ENCODE measurements around the gene ITM2B. TPM values are rescaled to one million over a fixed set of nuclear protein-coding genes. Genes with fewer than 3 reads are reported as not detected.

Gene ITM2B
- total RNA-seq, 1 experiment from 2014 or later = 224 TPM

GRCh38 chr13:48189171-48189570 is 43.8 kb upstream of the ITM2B start:
- Histone ChIP-seq H3K4me1 (no peaks in the 10 kb centered on the region), H3K36me3 (ENCODE audit: control insufficient read depth, insufficient read depth, low read length) (no peaks in the 10 kb centered on the region), H3K9me3 (no peaks in the 10 kb centered on the region), H3K27me3 (replicated peaks; ENCODE audit: control insufficient read depth, insufficient read depth, low read length) (no peaks in the 10 kb centered on the region; the same call in 1 of the 2 replicates), H3K4me3 (ENCODE audit: low read depth, low read length) (no peak overlapping the region)
- Mint-ChIP-seq H3K9me3 (ENCODE audit: unreplicated experiment) (no peaks in the 10 kb centered on the region), H3K36me3 (ENCODE audit: insufficient read depth, unreplicated experiment) (no peaks in the 10 kb centered on the region), H3K27ac (ENCODE audit: unreplicated experiment) (no peak overlapping the region), H3K4me3 (ENCODE audit: unreplicated experiment) (no peak overlapping the region), H3K4me1 (ENCODE audit: low read depth, unreplicated experiment) (no peaks in the 10 kb centered on the region), H3K27me3 (ENCODE audit: insufficient read depth, unreplicated experiment) (peaks cover 16% of the 10 kb centered on the region)
- no TSS peak for BruUV-seq (replicated peaks)
- no peak for DNase-seq
- ChIA-PET CTCF (no interaction called here), POLR2A (no interaction called here)
- intact Hi-C loops (cut with micrococcal nuclease; ENCODE audit: unreplicated experiment) = no loop called here
- TF ChIP-seq, protein P1, sequence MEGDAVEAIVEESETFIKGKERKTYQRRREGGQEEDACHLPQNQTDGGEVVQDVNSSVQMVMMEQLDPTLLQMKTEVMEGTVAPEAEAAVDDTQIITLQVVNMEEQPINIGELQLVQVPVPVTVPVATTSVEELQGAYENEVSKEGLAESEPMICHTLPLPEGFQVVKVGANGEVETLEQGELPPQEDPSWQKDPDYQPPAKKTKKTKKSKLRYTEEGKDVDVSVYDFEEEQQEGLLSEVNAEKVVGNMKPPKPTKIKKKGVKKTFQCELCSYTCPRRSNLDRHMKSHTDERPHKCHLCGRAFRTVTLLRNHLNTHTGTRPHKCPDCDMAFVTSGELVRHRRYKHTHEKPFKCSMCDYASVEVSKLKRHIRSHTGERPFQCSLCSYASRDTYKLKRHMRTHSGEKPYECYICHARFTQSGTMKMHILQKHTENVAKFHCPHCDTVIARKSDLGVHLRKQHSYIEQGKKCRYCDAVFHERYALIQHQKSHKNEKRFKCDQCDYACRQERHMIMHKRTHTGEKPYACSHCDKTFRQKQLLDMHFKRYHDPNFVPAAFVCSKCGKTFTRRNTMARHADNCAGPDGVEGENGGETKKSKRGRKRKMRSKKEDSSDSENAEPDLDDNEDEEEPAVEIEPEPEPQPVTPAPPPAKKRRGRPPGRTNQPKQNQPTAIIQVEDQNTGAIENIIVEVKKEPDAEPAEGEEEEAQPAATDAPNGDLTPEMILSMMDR (IDR thresholded peaks at IDR 0.05; ENCODE audit: insufficient read depth in 1 of 2, low read depth in 1 of 2, low read length in 1 of 2, severe bottlenecking in 1 of 2, unreplicated experiment in 1 of 2) = no peak

DNA sequence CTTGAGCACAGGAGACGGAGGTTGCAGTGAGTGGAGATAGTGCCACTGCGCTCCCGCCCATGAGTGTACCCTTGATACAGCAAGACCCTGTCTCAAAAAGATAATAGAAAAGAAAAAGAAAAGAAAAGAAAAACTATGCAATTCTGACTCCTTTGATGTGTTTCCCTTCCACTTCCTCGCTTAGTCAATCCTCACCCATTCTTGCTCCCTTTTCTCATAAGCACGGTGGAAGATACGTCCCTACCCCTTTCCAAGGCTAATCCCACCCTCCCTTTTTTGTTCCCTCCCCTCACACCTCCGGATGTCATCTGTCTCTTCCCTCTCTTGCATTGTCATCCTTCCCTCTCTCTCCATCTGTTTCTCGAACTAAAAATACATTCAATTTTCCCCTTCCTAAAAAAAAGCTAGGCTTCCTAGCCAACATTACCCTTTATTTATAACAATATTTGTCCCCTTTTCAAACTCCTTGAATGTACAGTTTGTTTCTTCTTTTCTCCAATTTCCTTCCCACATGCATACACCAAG is 40.5 kb upstream of the ITM2B start:
- Mint-ChIP-seq H3K27me3 (ENCODE audit: insufficient read depth, unreplicated experiment) (peaks cover 13% of the 10 kb centered on the region), H3K36me3 (ENCODE audit: insufficient read depth, unreplicated experiment) (no peaks in the 10 kb centered on the region), H3K4me1 (ENCODE audit: low read depth, unreplicated experiment) (no peaks in the 10 kb centered on the region), H3K9me3 (ENCODE audit: unreplicated experiment) (no peaks in the 10 kb centered on the region), H3K4me3 (ENCODE audit: unreplicated experiment) (no peak overlapping the region), H3K27ac (ENCODE audit: unreplicated experiment) (no peak overlapping the region)
- Histone ChIP-seq H3K4me1 (no peaks in the 10 kb centered on the region), H3K27me3 (replicated peaks; ENCODE audit: control insufficient read depth, insufficient read depth, low read length) (no peaks in the 10 kb centered on the region), H3K9me3 (no peaks in the 10 kb centered on the region), H3K4me3 (ENCODE audit: low read depth, low read length) (no peak overlapping the region), H3K36me3 (ENCODE audit: control insufficient read depth, insufficient read depth, low read length) (no peaks in the 10 kb centered on the region)
- POLR2A ChIA-PET = interaction anchor here (0.7 kb wide), 1 partner anchor 110 kb away, joined by 6 read pairs; no protein-coding TSS in a partner anchor
- DNase-seq = no peak
- BruUV-seq (replicated peaks) = no TSS peak
- intact Hi-C loops (cut with micrococcal nuclease; ENCODE audit: unreplicated experiment) = no loop called here
- TF ChIP-seq, protein P1 (IDR thresholded peaks at IDR 0.05; ENCODE audit: insufficient read depth in 1 of 2, low read depth in 1 of 2, low read length in 1 of 2, severe bottlenecking in 1 of 2, unreplicated experiment in 1 of 2) = no peak
- CTCF ChIA-PET = no interaction called here

DNA sequence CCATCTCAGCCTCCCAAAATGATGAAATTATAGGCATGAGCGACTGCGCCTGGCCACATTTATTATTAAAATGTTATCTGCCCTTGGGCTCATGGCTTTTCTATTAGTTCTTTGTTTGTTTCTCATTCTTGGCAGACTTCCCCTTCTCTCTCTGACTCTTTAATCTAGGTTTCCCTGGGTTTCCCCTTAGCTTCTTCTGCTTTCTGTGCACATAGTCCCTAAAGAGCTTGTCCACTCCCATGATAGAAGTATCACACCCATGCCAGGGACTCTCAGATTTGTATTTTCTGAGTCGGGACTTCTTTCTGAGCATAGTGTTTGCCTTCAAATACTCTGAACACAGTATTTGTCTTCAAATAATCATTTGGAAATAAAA is 38.6 kb upstream of the ITM2B start:
- BruUV-seq (replicated peaks) = no TSS peak
- no peak overlapping the region for H3K4me3 Mint-ChIP-seq (ENCODE audit: unreplicated experiment)
- H3K9me3 ChIP-seq = no peaks in the 10 kb centered on the region
- POLR2A ChIA-PET = no interaction called here
- no peak overlapping the region for H3K4me3 ChIP-seq (ENCODE audit: low read depth, low read length)
- no peak for DNase-seq
- H3K9me3 Mint-ChIP-seq (ENCODE audit: unreplicated experiment) = no peaks in the 10 kb centered on the region
- CTCF ChIA-PET = no interaction called here
- no peaks in the 10 kb centered on the region for H3K36me3 ChIP-seq (ENCODE audit: control insufficient read depth, insufficient read depth, low read length)
- H3K4me1 ChIP-seq = no peaks in the 10 kb centered on the region
- intact Hi-C loops (cut with micrococcal nuclease; ENCODE audit: unreplicated experiment) = no loop called here
- peaks cover 7% of the 10 kb centered on the region for H3K27me3 Mint-ChIP-seq (ENCODE audit: insufficient read depth, unreplicated experiment)
- H3K27ac Mint-ChIP-seq (ENCODE audit: unreplicated experiment) = no peak overlapping the region
- TF ChIP-seq, protein P1 (IDR thresholded peaks at IDR 0.05; ENCODE audit: insufficient read depth in 1 of 2, low read depth in 1 of 2, low read length in 1 of 2, severe bottlenecking in 1 of 2, unreplicated experiment in 1 of 2) = no peak
- H3K4me1 Mint-ChIP-seq (ENCODE audit: low read depth, unreplicated experiment) = no peaks in the 10 kb centered on the region
- no peaks in the 10 kb centered on the region for H3K36me3 Mint-ChIP-seq (ENCODE audit: insufficient read depth, unreplicated experiment)
- H3K27me3 ChIP-seq (replicated peaks; ENCODE audit: control insufficient read depth, insufficient read depth, low read length) = no peaks in the 10 kb centered on the region

All from Caco-2 (cell line).